GM12864 (cell line): ENCODE results near the gene SLC30A4.

ENCODE experiments used
- DNase-seq: peaks from one replicate; pipeline ENCODE4 v3.0.0-alpha.2; 2011; ENCODE audit warnings: low read depth
- H3K4me3 ChIP-seq: 2 replicates; pipeline ENCODE4 v1.5.1; 2011; ENCODE audit warnings: mild to moderate bottlenecking, low read depth, low read length, control low read depth
- CTCF ChIP-seq: IDR thresholded peaks from 2 replicates; pipeline ENCODE4 v1.5.1; 2011; ENCODE audit warnings: low read depth, mild to moderate bottlenecking, moderate library complexity, low read length, control low read depth, inconsistent platforms; ENCODE audit errors: missing control alignments

The SLC30A4 gene

GRCh38 chr15:45546789-45547188, 24.2 kb upstream of the SLC30A4 start:
- H3K4me3 ChIP-seq: no peak overlapping the region
- no peak for TF ChIP-seq CTCF
- DNase-seq: no peak

GRCh38 chr15:45544266-45545023, 21.9 kb upstream of the SLC30A4 start:
- no peak overlapping the region for H3K4me3 ChIP-seq
- no peak for DNase-seq
- no peak for TF ChIP-seq CTCF

- no peak overlapping the region for H3K4me3 ChIP-seq
- DNase-seq: no peak
- TF ChIP-seq CTCF: no peak
Measured at GRCh38 chr15:45543051-45543450, 20.5 kb upstream of the SLC30A4 start.

- no peak for TF ChIP-seq CTCF
- no peak overlapping the region for H3K4me3 ChIP-seq
- no peak for DNase-seq
Measured at GRCh38 chr15:45540531-45540930, 18.0 kb upstream of the SLC30A4 start.

- no peak overlapping the region for H3K4me3 ChIP-seq
- no peak for TF ChIP-seq CTCF
- DNase-seq: no peak
Measured at GRCh38 chr15:45539680-45540079, 17.1 kb upstream of the SLC30A4 start.

GRCh38 chr15:45536934-45537333, 14.4 kb upstream of the SLC30A4 start:
- no peak overlapping the region for H3K4me3 ChIP-seq
- no peak for DNase-seq
- TF ChIP-seq CTCF: no peak

GRCh38 chr15:45535486-45536042, 13.0 kb upstream of the SLC30A4 start:
- TF ChIP-seq CTCF: no peak
- H3K4me3 ChIP-seq: no peak overlapping the region
- no peak for DNase-seq
